PC-3 (cell line): ENCODE data around the gene C2. TPM values are rescaled to one million over a fixed set of nuclear protein-coding genes. Genes with fewer than 3 reads are reported as not detected.

Source experiments
- ATAC-seq: fragments of 200-7000 bp; cut with Tn5 transposase; 2 replicates; pipeline ENCODE4 v1.9.1; 2020; ENCODE audit warnings: mild to moderate bottlenecking, moderate library complexity
- BruUV-seq: library from RNA; stranded (reverse); fragments of 400-500 nt; replicated peaks from 2 replicates; lab custom pipeline; 2021; lab: Mats Ljungman, UMichigan
- CTCF ChIA-PET: fragments of 300-600 bp; sonication (Branson Sonifier 250); formaldehyde crosslinking; loops from one replicate; lab custom pipeline; 2022; ENCODE audit warnings: antibody characterized with exemption; lab: Charles Lee
- POLR2A ChIA-PET: fragments of 300-600 bp; sonication (Branson Sonifier 250); formaldehyde crosslinking; loops from one replicate; lab custom pipeline; 2022; ENCODE audit warnings: antibody characterized with exemption; ENCODE audit not compliant: unreplicated experiment; lab: Charles Lee
- DNase-seq: peaks from one replicate; pipeline ENCODE4 v3.0.0-alpha.2; 2015
- H2AFZ ChIP-seq: fragments of 300-600 bp; sonication (generic); 2 replicates; pipeline ENCODE4 v1.6.0; 2016; ENCODE audit warnings: antibody characterized with exemption, low read length
- H3F3A ChIP-seq: fragments of 300-600 bp; sonication (generic); one replicate; pipeline ENCODE4 v1.6.0; 2017; ENCODE audit warnings: antibody characterized with exemption, low read length, control low read depth, mild to moderate bottlenecking; ENCODE audit not compliant: unreplicated experiment
- H3K27ac ChIP-seq: fragments of 300-600 bp; sonication (generic); 2 replicates; pipeline ENCODE4 v1.5.1; 2016; ENCODE audit warnings: mild to moderate bottlenecking, low read length
- H3K27me3 ChIP-seq: fragments of 300-600 bp; sonication (generic); 2 replicates; pipeline ENCODE4 v1.6.1; 2016; ENCODE audit warnings: low read length, mixed read lengths
- H3K36me3 ChIP-seq: fragments of 300-600 bp; sonication (generic); 2 replicates; pipeline ENCODE4 v1.6.1; 2016; ENCODE audit warnings: low read depth, mixed run types, low read length, mixed read lengths
- H3K4me1 ChIP-seq: fragments of 300-600 bp; sonication (generic); 2 replicates; pipeline ENCODE4 v1.5.1; 2016; ENCODE audit warnings: low read length; ENCODE audit not compliant: insufficient read depth
- H3K4me2 ChIP-seq: fragments of 300-600 bp; sonication (generic); 2 replicates; pipeline ENCODE4 v1.6.0; 2016; ENCODE audit warnings: low read length
- H3K4me3 ChIP-seq: fragments of 300-600 bp; sonication (generic); 2 replicates; pipeline ENCODE4 v1.5.1; 2016; ENCODE audit warnings: mild to moderate bottlenecking, low read length, mixed read lengths
- H3K79me2 ChIP-seq: fragments of 300-600 bp; sonication (generic); 2 replicates; pipeline ENCODE4 v1.6.1; 2017; ENCODE audit warnings: low read length, mixed read lengths
- H3K9ac ChIP-seq: fragments of 300-600 bp; sonication (generic); 2 replicates; pipeline ENCODE4 v1.6.0; 2016; ENCODE audit warnings: mild to moderate bottlenecking, low read length
- H3K9me2 ChIP-seq: fragments of 300-600 bp; sonication (generic); replicated peaks from 2 replicates; pipeline ENCODE4 v1.6.1; 2016; ENCODE audit warnings: mixed run types, low read length, mixed read lengths
- H3K9me3 ChIP-seq: fragments of 300-600 bp; sonication (generic); 2 replicates; pipeline ENCODE4 v1.6.1; 2016; ENCODE audit warnings: low read length, mixed read lengths
- H4K20me1 ChIP-seq: fragments of 300-600 bp; sonication (generic); 2 replicates; pipeline ENCODE4 v1.6.1; 2016; ENCODE audit warnings: low read length, mixed read lengths
- CTCF ChIP-seq: fragments of 300-600 bp; sonication (generic); conservative IDR thresholded peaks from 2 replicates; pipeline ENCODE4 v1.5.1; 2017; ENCODE audit warnings: antibody characterized with exemption, low read depth, mild to moderate bottlenecking, low read length
- EZH2 ChIP-seq: fragments of 300-600 bp; sonication (generic); IDR thresholded peaks from one replicate; pipeline ENCODE4 v1.6.1; 2017; ENCODE audit warnings: antibody characterized with exemption, mild to moderate bottlenecking, low read length; ENCODE audit not compliant: unreplicated experiment
- EZH2phosphoT487 ChIP-seq: fragments of 300-600 bp; sonication (generic); IDR thresholded peaks from 2 replicates; pipeline ENCODE4 v1.6.1; 2018; ENCODE audit warnings: mild to moderate bottlenecking, antibody characterized with exemption, low read length, borderline replicate concordance
- intact Hi-C: fragments of 100-400 bp; cut with micrococcal nuclease; formaldehyde crosslinking; loops from 2 replicates; pipeline ENCODE4 v1.9.0; 2023
- total RNA-seq: library from RNA; depleted of rRNA; stranded (reverse); fragments of >200 nt; gene quantifications from 2 replicates; pipeline ENCODE4 v1.2.3, GENCODE V29; 2014

Gene C2
- total RNA-seq, 1 experiment from 2014 or later, result not detected

- Histone ChIP-seq H3K4me3 (no peak overlapping the region), H3K9me2 (no peaks in the 10 kb centered on the region), H3F3A (no peaks in the 10 kb centered on the region), H3K27me3 (no peaks in the 10 kb centered on the region), H3K4me2 (no peak overlapping the region), H3K36me3 (no peaks in the 10 kb centered on the region), H3K9me3 (no peaks in the 10 kb centered on the region), H3K9ac (no peak overlapping the region), H3K79me2 (no peaks in the 10 kb centered on the region), H3K27ac (no peak overlapping the region), H4K20me1 (no peaks in the 10 kb centered on the region), H2AFZ (no peak overlapping the region), H3K4me1 (peaks cover 1% of the 10 kb centered on the region; the same call in 1 of the 2 replicates)
- ChIA-PET POLR2A (no interaction called here), CTCF (no interaction called here)
- DNase-seq (no peak), ATAC-seq (no peak)
- intact Hi-C loops, result no loop called here
- TF ChIP-seq EZH2 (no peak), CTCF (no peak), EZH2phosphoT487 (no peak)
- no TSS peak for BruUV-seq
Measured at GRCh38 chr6:31935021-31935420, 7.5 kb downstream of the C2 start.

- intact Hi-C loops, result no loop called here
- DNase-seq, result no peak
- ChIA-PET CTCF (no interaction called here), POLR2A (no interaction called here)
- no peaks in the 10 kb centered on the region for H3K79me2 ChIP-seq
- H3F3A ChIP-seq, result no peaks in the 10 kb centered on the region
- no peaks in the 10 kb centered on the region for H4K20me1 ChIP-seq
- no peak overlapping the region for H2AFZ ChIP-seq
- no TSS peak for BruUV-seq
- no peak overlapping the region for H3K4me3 ChIP-seq
- H3K4me1 ChIP-seq, result peaks cover 5% of the 10 kb centered on the region; the same call in 1 of the 2 replicates
- TF ChIP-seq CTCF (no peak), EZH2 (no peak), EZH2phosphoT487 (no peak)
- H3K36me3 ChIP-seq, result no peaks in the 10 kb centered on the region
- H3K27ac ChIP-seq, result no peak overlapping the region
- no peak overlapping the region for H3K9ac ChIP-seq
- no peaks in the 10 kb centered on the region for H3K9me3 ChIP-seq
- ATAC-seq, result no peak
- H3K9me2 ChIP-seq, result no peaks in the 10 kb centered on the region
- H3K4me2 ChIP-seq, result no peak overlapping the region
- H3K27me3 ChIP-seq, result no peaks in the 10 kb centered on the region
Measured at GRCh38 chr6:31935823-31936222, 8.3 kb downstream of the C2 start.

GRCh38 chr6:31940256-31940664 lies 12.7 kb downstream of the C2 start:
- ATAC-seq, result 0 out of 2 replicates have a peak, but pooled peaks have one; percentile 24
- H3F3A ChIP-seq, result no peaks in the 10 kb centered on the region
- no peak overlapping the region for H3K9ac ChIP-seq
- H3K27ac ChIP-seq, result no peak overlapping the region
- no peaks in the 10 kb centered on the region for H4K20me1 ChIP-seq
- H3K9me3 ChIP-seq, result no peaks in the 10 kb centered on the region
- H2AFZ ChIP-seq, result no peak overlapping the region
- peak; percentile 43 for DNase-seq
- POLR2A ChIA-PET, result no interaction called here
- no peak overlapping the region for H3K4me3 ChIP-seq
- H3K4me2 ChIP-seq, result no peak overlapping the region
- H3K4me1 ChIP-seq, result peaks cover 12% of the 10 kb centered on the region
- H3K79me2 ChIP-seq, result no peaks in the 10 kb centered on the region
- intact Hi-C loops, result no loop called here
- no peaks in the 10 kb centered on the region for H3K27me3 ChIP-seq
- CTCF ChIA-PET, result no interaction called here
- BruUV-seq, result no TSS peak
- no peaks in the 10 kb centered on the region for H3K9me2 ChIP-seq
- no peaks in the 10 kb centered on the region for H3K36me3 ChIP-seq
- TF ChIP-seq EZH2 (no peak), CTCF (no peak), EZH2phosphoT487 (no peak)
